HCT116 (cell line): ENCODE results near the gene SDR42E2. TPM values are rescaled to one million over a fixed set of nuclear protein-coding genes. Genes with fewer than 3 reads are reported as not detected.

Experiments
- ATAC-seq: fragments of 200-7000 bp; cut with Tn5 transposase; 2 replicates; pipeline ENCODE4 v1.9.1; 2020; ENCODE audit warnings: mild to moderate bottlenecking, moderate library complexity
- BruUV-seq: library from RNA; stranded (reverse); fragments of 400-500 nt; replicated peaks from 2 replicates; lab custom pipeline; 2021; lab: Mats Ljungman, UMichigan
- CTCF ChIA-PET: fragments of 300-600 bp; sonication (Branson Sonifier 250); formaldehyde crosslinking; loops from one replicate; lab custom pipeline; 2021; ENCODE audit warnings: antibody characterized with exemption; lab: Charles Lee
- POLR2A ChIA-PET: fragments of 300-600, 350-600 bp; sonication (Branson Sonifier 250); formaldehyde crosslinking; loops from one replicate; lab custom pipeline; 2021; ENCODE audit warnings: antibody characterized with exemption; lab: Charles Lee
- RAD21 ChIA-PET, 2 experiments: fragments of 300-600 bp; sonication (Branson Sonifier 250); formaldehyde crosslinking; loops; one replicate each; lab custom pipeline; 2023; ENCODE audit warnings: low total read pairs in 2 of 2; ENCODE audit not compliant: uncharacterized antibody in 2 of 2, unreplicated experiment in 2 of 2, low non-redundant PET in 1 of 2; lab: Charles Lee
- DNase-seq: peaks from one replicate; pipeline ENCODE4 v3.0.0-alpha.2; 2010; ENCODE audit warnings: low read depth, low spot score
- H2AFZ ChIP-seq: fragments of 200-600 bp; shearing (Covaris generic), sonication (generic); 2 replicates; pipeline ENCODE4 v1.6.1; 2017; ENCODE audit warnings: low read depth, mixed run types, mixed read lengths, antibody characterized with exemption, low read length; ENCODE audit not compliant: poor library complexity, severe bottlenecking
- H3K27ac ChIP-seq: 2 replicates; pipeline ENCODE4 v1.5.1; 2012; ENCODE audit warnings: low read depth, low read length
- H3K27me3 ChIP-seq: fragments of 200-600 bp; sonication (generic); 2 replicates; pipeline ENCODE4 v1.6.1; 2016; ENCODE audit warnings: mixed run types, low read length, mixed read lengths; ENCODE audit not compliant: insufficient read depth
- H3K36me3 ChIP-seq, 2 experiments: fragments of 200-500 bp in 1 of 2; fragments of 200-600 bp in 1 of 2; sonication (Bioruptor generic) in 1 of 2; sonication (generic) in 1 of 2; 2 replicates each; pipeline versions ENCODE4 v1.5.1 to v1.6.1; 2014 to 2016; ENCODE audit warnings: low read length in 2 of 2, inconsistent platforms in 1 of 2, mixed read lengths in 1 of 2, mixed run types in 1 of 2; ENCODE audit not compliant: insufficient read depth in 2 of 2, control insufficient read depth in 1 of 2
- H3K4me1 ChIP-seq, 2 experiments: fragments of 200-600 bp in 1 of 2; sonication (generic) in 1 of 2; 2 replicates each; pipeline versions ENCODE4 v1.5.1 to v1.6.1; 2012 to 2017; ENCODE audit warnings: low read length in 2 of 2, inconsistent platforms in 1 of 2, mild to moderate bottlenecking in 1 of 2, mixed read lengths in 1 of 2, mixed run types in 1 of 2, moderate library complexity in 1 of 2; ENCODE audit not compliant: insufficient read depth in 2 of 2, control insufficient read depth in 1 of 2
- H3K4me2 ChIP-seq: fragments of 200-600 bp; sonication (generic); 2 replicates; pipeline ENCODE4 v1.6.1; 2017; ENCODE audit warnings: mixed run types, low read length, mixed read lengths
- H3K4me3 ChIP-seq, 2 experiments: fragments of 200-600 bp in 1 of 2; sonication (generic) in 1 of 2; replicated peaks in 1 of 2; 2 replicates each; pipeline ENCODE4 v1.5.1; 2011 to 2016; ENCODE audit warnings: low read length in 2 of 2, control low read depth in 1 of 2, low read depth in 1 of 2, mild to moderate bottlenecking in 1 of 2, mixed read lengths in 1 of 2, mixed run types in 1 of 2
- H3K79me2 ChIP-seq: fragments of 200-600 bp; sonication (generic); 2 replicates; pipeline ENCODE4 v1.6.1; 2017; ENCODE audit warnings: mild to moderate bottlenecking, mixed run types, low read length, moderate library complexity, mixed read lengths; ENCODE audit not compliant: insufficient read depth
- H3K9ac ChIP-seq: fragments of 200-600 bp; sonication (generic); 2 replicates; pipeline ENCODE4 v1.6.1; 2016; ENCODE audit warnings: low read length, mixed read lengths
- H3K9me2 ChIP-seq: fragments of 200-600 bp; sonication (generic), shearing (Covaris generic); 2 replicates; pipeline ENCODE4 v1.6.1; 2017; ENCODE audit warnings: mixed run types, mild to moderate bottlenecking, moderate library complexity; ENCODE audit not compliant: insufficient read depth
- H3K9me3 ChIP-seq, 2 experiments: fragments of 200-500 bp in 1 of 2; fragments of 200-600 bp in 1 of 2; sonication (Bioruptor generic) in 1 of 2; sonication (generic) in 1 of 2; 2 replicates each; pipeline ENCODE4 v1.6.1; 2014 to 2017; ENCODE audit warnings: low read length in 2 of 2, mixed read lengths in 2 of 2, inconsistent platforms in 1 of 2, low read depth in 1 of 2, mild to moderate bottlenecking in 1 of 2, mixed run types in 1 of 2, moderate library complexity in 1 of 2; ENCODE audit not compliant: control insufficient read depth in 1 of 2, insufficient read depth in 1 of 2
- H4K20me1 ChIP-seq: fragments of 200-600 bp; sonication (generic), shearing (Covaris generic); 2 replicates; pipeline ENCODE4 v1.6.1; 2017; ENCODE audit warnings: mixed run types, mild to moderate bottlenecking, moderate library complexity; ENCODE audit not compliant: insufficient read depth
- CEBPB ChIP-seq: IDR thresholded peaks from 2 replicates; pipeline ENCODE4 v1.6.1; 2012; ENCODE audit warnings: low read depth
- EGR1 ChIP-seq: IDR thresholded peaks from 2 replicates; pipeline ENCODE4 v1.6.1; 2012; ENCODE audit warnings: low read depth
- ELF1 ChIP-seq: IDR thresholded peaks from 2 replicates; pipeline ENCODE4 v1.6.1; 2012; ENCODE audit warnings: low read depth, borderline replicate concordance
- EZH2 ChIP-seq: fragments of 200-600 bp; sonication (generic); IDR thresholded peaks from 2 replicates; pipeline ENCODE4 v1.6.1; 2017; ENCODE audit warnings: antibody characterized with exemption, mixed run types
- FOSL1 ChIP-seq: IDR thresholded peaks from 2 replicates; pipeline ENCODE4 v1.6.1; 2012; ENCODE audit warnings: low read depth
- POLR2AphosphoS5 ChIP-seq: IDR thresholded peaks from 2 replicates; pipeline ENCODE4 v1.6.1; 2011; ENCODE audit warnings: mild to moderate bottlenecking, low read depth, low read length, moderate library complexity
- RAD21 ChIP-seq: IDR thresholded peaks from 2 replicates; pipeline ENCODE4 v1.6.1; 2012; ENCODE audit warnings: low read depth, mild to moderate bottlenecking
- REST ChIP-seq: IDR thresholded peaks from 2 replicates; pipeline ENCODE4 v1.6.1; 2012; ENCODE audit warnings: low read depth
- YY1 ChIP-seq: IDR thresholded peaks from 2 replicates; pipeline ENCODE4 v1.6.1; 2011; ENCODE audit warnings: low read length, low read depth, moderate library complexity, mild to moderate bottlenecking; ENCODE audit not compliant: insufficient replicate concordance; ENCODE audit errors: extremely low read depth
- ZBTB33 ChIP-seq: IDR thresholded peaks from 2 replicates; pipeline ENCODE4 v1.6.1; 2011; ENCODE audit warnings: mild to moderate bottlenecking, low read length, moderate library complexity; ENCODE audit not compliant: insufficient replicate concordance; ENCODE audit errors: extremely low read depth
- intact Hi-C: fragments of 100-400 bp; cut with micrococcal nuclease; formaldehyde crosslinking; loops from 2 replicates; pipeline ENCODE4 v1.10.0; 2022
- total RNA-seq: library from RNA; stranded (reverse); gene quantifications from one replicate; pipeline ENCODE4 v1.2.1, GENCODE V29; 2021; ENCODE audit not compliant: unreplicated experiment
- TF ChIP-seq, protein P1 (sequence below): IDR thresholded peaks from 2 replicates; pipeline ENCODE4 v1.6.1; 2012

Gene SDR42E2
- total RNA-seq, 1 experiment from 2014 or later: 0.27 TPM

DNA sequence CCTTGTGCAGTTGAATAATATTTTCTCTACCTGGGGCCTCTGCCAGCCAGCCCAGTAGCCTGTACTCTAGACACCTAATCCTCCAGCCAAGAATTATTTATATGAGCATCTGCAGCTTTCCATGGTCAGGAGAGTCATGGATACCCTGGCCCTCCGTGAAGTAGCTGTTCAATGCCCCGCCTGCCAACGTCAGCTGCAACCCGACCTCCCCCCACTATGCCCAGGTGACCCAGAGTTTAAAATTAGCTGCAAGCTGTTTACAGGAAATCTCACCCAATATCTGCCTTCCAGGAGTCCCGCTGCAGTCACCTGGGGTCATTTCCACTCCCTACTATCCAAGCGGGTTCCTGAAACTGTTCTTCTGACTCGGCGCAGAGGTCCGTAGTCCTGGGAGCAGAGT is 12.3 kb downstream of the SDR42E2 start (continued):
- TF ChIP-seq ZBTB33 (no peak), EGR1 (no peak)

DNA sequence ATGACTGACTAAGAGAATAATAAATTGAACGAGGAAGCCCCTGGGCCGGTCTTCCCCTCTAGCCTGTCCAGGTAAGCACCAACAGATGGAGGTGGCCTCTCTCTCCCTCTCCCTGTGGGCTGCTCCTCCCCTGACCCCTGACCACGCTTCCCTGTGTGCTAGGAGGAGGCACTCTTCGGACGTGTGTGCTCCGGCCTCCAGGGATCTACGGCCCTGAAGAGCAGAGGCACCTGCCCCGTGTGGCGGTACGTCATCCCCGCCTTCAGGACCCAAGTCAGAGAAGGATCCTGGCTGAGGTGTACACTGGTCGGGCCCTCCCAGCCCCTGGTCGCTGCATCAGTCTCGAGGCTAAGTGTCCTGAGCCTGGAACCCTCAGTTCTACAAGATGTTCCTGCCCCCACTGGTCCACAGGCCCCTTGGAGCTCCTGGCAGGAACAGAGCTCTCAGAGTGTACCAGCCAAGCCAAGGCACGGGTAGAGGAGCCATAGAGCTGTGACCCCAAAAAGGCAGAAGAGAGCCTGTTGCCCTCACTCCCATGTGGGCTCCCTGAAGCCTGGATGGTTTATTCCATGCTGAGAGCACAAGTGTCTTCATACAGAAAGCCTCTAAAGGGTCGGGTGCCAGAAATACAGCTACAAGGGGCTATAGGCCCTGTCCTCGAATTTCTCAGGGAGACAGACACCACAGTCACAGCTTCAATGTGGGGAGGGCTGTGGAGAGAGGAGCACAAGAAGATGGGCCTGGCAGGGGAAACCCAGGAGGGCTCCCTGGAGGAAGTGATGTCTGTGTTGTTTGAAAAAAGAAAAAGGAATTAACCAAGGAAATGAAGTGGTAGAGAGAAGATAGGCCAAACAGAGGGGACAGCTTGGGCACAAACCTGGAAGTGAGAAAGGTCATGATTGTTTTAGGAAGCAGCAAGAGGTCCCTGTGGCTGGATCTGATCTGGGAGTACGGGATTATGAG is 15.9 kb downstream of the SDR42E2 start:
- H3K9ac ChIP-seq: no peak overlapping the region
- H3K4me3 ChIP-seq: no peak overlapping the region
- H3K9me2 ChIP-seq: no peaks in the 10 kb centered on the region
- no peaks in the 10 kb centered on the region; the same call in 1 of the 2 replicates for H3K27me3 ChIP-seq
- POLR2A ChIA-PET: no interaction called here
- H3K4me1 ChIP-seq: no peaks in the 10 kb centered on the region
- RAD21 ChIA-PET: interaction anchor here in 1 of 2 experiments (0.7 kb wide), 1 partner anchor 229 kb away, joined by 4 read pairs; no protein-coding TSS in a partner anchor
- no peaks in the 10 kb centered on the region for H3K36me3 ChIP-seq
- no peak overlapping the region for H3K4me2 ChIP-seq
- H2AFZ ChIP-seq: no peak overlapping the region
- DNase-seq: no peak
- no peak for ATAC-seq
- H3K79me2 ChIP-seq: no peaks in the 10 kb centered on the region
- H3K9me3 ChIP-seq: no peaks in the 10 kb centered on the region
- no peaks in the 10 kb centered on the region for H4K20me1 ChIP-seq
- CTCF ChIA-PET: interaction anchor here (1.4 kb wide), 1 partner anchor 11 kb away, joined by 5 read pairs; no protein-coding TSS in a partner anchor
- H3K27ac ChIP-seq: no peak overlapping the region
- intact Hi-C loops: no loop called here
- BruUV-seq: no TSS peak
- no peak for TF ChIP-seq RAD21
- TF ChIP-seq, protein P1, sequence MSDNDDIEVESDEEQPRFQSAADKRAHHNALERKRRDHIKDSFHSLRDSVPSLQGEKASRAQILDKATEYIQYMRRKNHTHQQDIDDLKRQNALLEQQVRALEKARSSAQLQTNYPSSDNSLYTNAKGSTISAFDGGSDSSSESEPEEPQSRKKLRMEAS: no peak
- TF ChIP-seq YY1: no peak
- TF ChIP-seq FOSL1: no peak
- TF ChIP-seq ZBTB33: no peak
- TF ChIP-seq ELF1: no peak
- no peak for TF ChIP-seq EZH2
- TF ChIP-seq REST: no peak
- no peak for TF ChIP-seq POLR2AphosphoS5
- no peak for TF ChIP-seq CEBPB
